Activated CD4-positive, alpha-beta T cell treated with anti-CD3 and anti-CD28 coated beads for 36 hours (primary cell): ENCODE data around the gene MALT1. TPM values are rescaled to one million over a fixed set of nuclear protein-coding genes. Genes with fewer than 3 reads are reported as not detected.
A peak's percentile ranks its signal among the peaks of the same experiment; 100 is the strongest.

ENCODE experiments used
- ATAC-seq: fragments of 200-7000 bp; cut with Tn5 transposase; one replicate; pipeline ENCODE4 v1.10.0; 2021; ENCODE audit warnings: mild to moderate bottlenecking, moderate library complexity
- CTCF ChIA-PET: fragments of 350-600 bp; sonication (Branson Sonifier 250); formaldehyde crosslinking; loops from one replicate; lab custom pipeline; 2021; ENCODE audit warnings: antibody characterized with exemption; lab: Charles Lee
- POLR2A ChIA-PET: fragments of 350-600 bp; sonication (Branson Sonifier 250); formaldehyde crosslinking; loops from one replicate; lab custom pipeline; 2021; ENCODE audit warnings: antibody characterized with exemption, inconsistent platforms; lab: Charles Lee
- DNase-seq: peaks from one replicate; pipeline ENCODE4 v3.0.0-alpha.2; 2020
- H3K27ac Mint-ChIP-seq: one replicate; pipeline ENCODE4 v1.8.0; 2021; ENCODE audit warnings: mixed read lengths
- H3K27me3 Mint-ChIP-seq: one replicate; pipeline ENCODE4 v1.8.0; 2021; ENCODE audit warnings: mixed read lengths
- H3K36me3 Mint-ChIP-seq: one replicate; pipeline ENCODE4 v1.8.0; 2021; ENCODE audit warnings: low read depth, mixed read lengths
- H3K4me1 Mint-ChIP-seq: one replicate; pipeline ENCODE4 v1.8.0; 2021; ENCODE audit warnings: mixed read lengths
- H3K4me3 Mint-ChIP-seq: one replicate; pipeline ENCODE4 v1.8.0; 2021; ENCODE audit warnings: mild to moderate bottlenecking, moderate library complexity, mixed read lengths
- H3K9me3 Mint-ChIP-seq: one replicate; pipeline ENCODE4 v1.8.0; 2021; ENCODE audit warnings: low read depth, mixed read lengths
- intact Hi-C, 2 experiments: fragments of 100-400 bp; cut with DNase I in 1 of 2; cut with micrococcal nuclease in 1 of 2; formaldehyde crosslinking; loops; one replicate each; pipeline versions ENCODE4 v1.14.2 to v1.15.1; 2022 to 2024; cut with DNase I, micrococcal nuclease
- total RNA-seq, 2 experiments: library from RNA; stranded (reverse); gene quantifications; one replicate each; pipeline ENCODE4 v1.2.3, GENCODE V29; 2021

Gene MALT1
- total RNA-seq, 2 experiments from 2014 or later, result 39.3 to 40.5 TPM

GRCh38 chr18:58758046-58758445 is 86.8 kb downstream of the MALT1 start:
- H3K27me3 Mint-ChIP-seq, result peaks cover 5% of the 10 kb centered on the region
- no peaks in the 10 kb centered on the region for H3K9me3 Mint-ChIP-seq
- intact Hi-C loops, result no loop called here
- CTCF ChIA-PET, result interaction anchor here (0.6 to 14.3 kb wide), 4 partner anchors 10 to 436 kb away, joined by 3 to 298 read pairs (median 3); no protein-coding TSS in a partner anchor
- H3K36me3 Mint-ChIP-seq, result no peaks in the 10 kb centered on the region
- POLR2A ChIA-PET, result interaction anchor here (0.8 kb wide), 1 partner anchor 251 kb away, joined by 3 read pairs; no protein-coding TSS in a partner anchor
- H3K4me3 Mint-ChIP-seq, result no peak overlapping the region
- no peak overlapping the region for H3K27ac Mint-ChIP-seq
- DNase-seq (no peak), ATAC-seq (no peak)
- peaks cover 31% of the 10 kb centered on the region for H3K4me1 Mint-ChIP-seq

- Mint-ChIP-seq H3K4me3 (no peak overlapping the region), H3K4me1 (peaks cover 32% of the 10 kb centered on the region), H3K36me3 (no peaks in the 10 kb centered on the region), H3K27ac (no peak overlapping the region), H3K9me3 (no peaks in the 10 kb centered on the region), H3K27me3 (peaks cover 5% of the 10 kb centered on the region)
- intact Hi-C loops, result no loop called here
- DNase-seq, result no peak
- ATAC-seq, result no peak
- POLR2A ChIA-PET, result interaction anchor here (0.8 kb wide), 1 partner anchor 251 kb away, joined by 3 read pairs; no protein-coding TSS in a partner anchor
- CTCF ChIA-PET, result interaction anchor here (0.6 to 14.3 kb wide), 3 partner anchors 13 to 437 kb away, joined by 3 to 298 read pairs (median 3); no protein-coding TSS in a partner anchor
These were observed 87.3 kb downstream of the MALT1 start for GRCh38 chr18:58758606-58759005.

GRCh38 chr18:58761241-58761969 is 90.1 kb downstream of the MALT1 start:
- no peak overlapping the region for H3K4me3 Mint-ChIP-seq
- H3K27ac Mint-ChIP-seq, result peak overlapping the region; percentile 2
- ChIA-PET POLR2A (no interaction called here), CTCF (interaction anchor here (0.5 to 14.3 kb wide), 3 partner anchors 192 to 359 kb away, joined by 3 to 298 read pairs (median 3); no protein-coding TSS in a partner anchor)
- intact Hi-C loops, result loop anchor here (5.0 kb wide), 3 partner anchors 89 to 154 kb away; partner anchors contain the start of gene MALT1 (in 2 of the 2)
- H3K36me3 Mint-ChIP-seq, result no peaks in the 10 kb centered on the region
- DNase-seq, result peak; percentile 27
- H3K27me3 Mint-ChIP-seq, result peaks cover 18% of the 10 kb centered on the region
- H3K9me3 Mint-ChIP-seq, result no peaks in the 10 kb centered on the region
- peaks cover 13% of the 10 kb centered on the region for H3K4me1 Mint-ChIP-seq
- peak; percentile 53 for ATAC-seq

- Mint-ChIP-seq H3K27me3 (peaks cover 25% of the 10 kb centered on the region), H3K27ac (no peak overlapping the region), H3K4me3 (no peak overlapping the region), H3K9me3 (no peaks in the 10 kb centered on the region), H3K4me1 (peaks cover 13% of the 10 kb centered on the region), H3K36me3 (no peaks in the 10 kb centered on the region)
- ChIA-PET CTCF (interaction anchor here (0.7 to 14.3 kb wide), 9 partner anchors 8 to 266 kb away, joined by 3 to 298 read pairs (median 9); no protein-coding TSS in a partner anchor), POLR2A (no interaction called here)
- ATAC-seq (no peak), DNase-seq (no peak)
- intact Hi-C loops, result loop anchor here (5.0 kb wide), 3 partner anchors 90 to 155 kb away; partner anchors contain the start of gene MALT1 (in 2 of the 2)
These were observed 90.9 kb downstream of the MALT1 start for GRCh38 chr18:58761970-58762780.

GRCh38 chr18:58762781-58763171 is 91.5 kb downstream of the MALT1 start:
- Mint-ChIP-seq H3K27me3 (peaks cover 26% of the 10 kb centered on the region), H3K36me3 (no peaks in the 10 kb centered on the region), H3K4me1 (peaks cover 13% of the 10 kb centered on the region), H3K4me3 (no peak overlapping the region), H3K27ac (no peak overlapping the region), H3K9me3 (no peaks in the 10 kb centered on the region)
- no peak for DNase-seq
- no peak for ATAC-seq
- POLR2A ChIA-PET, result no interaction called here
- intact Hi-C loops, result loop anchor here (5.0 kb wide), 3 partner anchors 90 to 155 kb away; partner anchors contain the start of gene MALT1 (in 2 of the 2)
- CTCF ChIA-PET, result interaction anchor here (0.7 to 14.3 kb wide), 18 partner anchors 8 to 364 kb away, joined by 3 to 298 read pairs (median 6); no protein-coding TSS in a partner anchor

GRCh38 chr18:58766164-58766563 is 94.9 kb downstream of the MALT1 start:
- no peaks in the 10 kb centered on the region for H3K36me3 Mint-ChIP-seq
- intact Hi-C loops, result no loop called here
- H3K9me3 Mint-ChIP-seq, result no peaks in the 10 kb centered on the region
- POLR2A ChIA-PET, result no interaction called here
- DNase-seq, result no peak
- peaks cover 14% of the 10 kb centered on the region for H3K4me1 Mint-ChIP-seq
- no peak overlapping the region for H3K27ac Mint-ChIP-seq
- CTCF ChIA-PET, result interaction anchor here (0.7 to 14.3 kb wide), 5 partner anchors 56 to 265 kb away, joined by 3 to 298 read pairs (median 3); no protein-coding TSS in a partner anchor
- peaks cover 30% of the 10 kb centered on the region for H3K27me3 Mint-ChIP-seq
- no peak for ATAC-seq
- no peak overlapping the region for H3K4me3 Mint-ChIP-seq

- POLR2A ChIA-PET, result no interaction called here
- peaks cover 29% of the 10 kb centered on the region for H3K27me3 Mint-ChIP-seq
- CTCF ChIA-PET, result interaction anchor here (0.7 to 14.3 kb wide), 7 partner anchors 25 to 266 kb away, joined by 3 to 298 read pairs (median 3); no protein-coding TSS in a partner anchor
These were observed 95.7 kb downstream of the MALT1 start for GRCh38 chr18:58766946-58767345.

GRCh38 chr18:58768293-58768974 is 97.2 kb downstream of the MALT1 start:
- ChIA-PET CTCF (interaction anchor here (0.6 to 14.3 kb wide), 47 partner anchors 9 to 729 kb away, joined by 3 to 298 read pairs (median 4); partner anchors contain the start of gene ZNF532), POLR2A (interaction anchor here (0.5 kb wide), 1 partner anchor 590 kb away, joined by 6 read pairs; no protein-coding TSS in a partner anchor)
- ATAC-seq (peak; percentile 97), DNase-seq (peak; percentile 88)
- peaks cover 34% of the 10 kb centered on the region for H3K27me3 Mint-ChIP-seq
- H3K4me1 Mint-ChIP-seq, result peaks cover 3% of the 10 kb centered on the region
- no peak overlapping the region for H3K27ac Mint-ChIP-seq
- intact Hi-C loops, result loop anchor here (1.0 kb wide), 2 partner anchors 289 to 302 kb away; no protein-coding TSS in a partner anchor
- peak overlapping the region; percentile 38 for H3K4me3 Mint-ChIP-seq
- no peaks in the 10 kb centered on the region for H3K36me3 Mint-ChIP-seq
- no peaks in the 10 kb centered on the region for H3K9me3 Mint-ChIP-seq

More at GRCh38 chr18:58766946-58767345, 95.7 kb downstream of the MALT1 start:
- intact Hi-C loops, result no loop called here
- no peak overlapping the region for H3K4me3 Mint-ChIP-seq
- H3K36me3 Mint-ChIP-seq, result no peaks in the 10 kb centered on the region
- ATAC-seq (no peak), DNase-seq (no peak)
- no peak overlapping the region for H3K27ac Mint-ChIP-seq
- no peaks in the 10 kb centered on the region for H3K9me3 Mint-ChIP-seq
- peaks cover 6% of the 10 kb centered on the region for H3K4me1 Mint-ChIP-seq

- H3K27ac Mint-ChIP-seq, result no peak overlapping the region
- CTCF ChIA-PET, result interaction anchor here (0.7 to 14.3 kb wide), 23 partner anchors 8 to 730 kb away, joined by 3 to 298 read pairs (median 4); no protein-coding TSS in a partner anchor
- no peaks in the 10 kb centered on the region for H3K9me3 Mint-ChIP-seq
- no peaks in the 10 kb centered on the region for H3K36me3 Mint-ChIP-seq
- H3K4me3 Mint-ChIP-seq, result no peak overlapping the region
- no peak for DNase-seq
- POLR2A ChIA-PET, result no interaction called here
- intact Hi-C loops, result no loop called here
- no peak for ATAC-seq
- peaks cover 3% of the 10 kb centered on the region for H3K4me1 Mint-ChIP-seq
- H3K27me3 Mint-ChIP-seq, result peaks cover 36% of the 10 kb centered on the region
These were observed 98.1 kb downstream of the MALT1 start for GRCh38 chr18:58769321-58769720.

GRCh38 chr18:58770601-58771000 is 99.3 kb downstream of the MALT1 start:
- Mint-ChIP-seq H3K9me3 (no peaks in the 10 kb centered on the region), H3K4me1 (peaks cover 3% of the 10 kb centered on the region), H3K27ac (no peak overlapping the region), H3K27me3 (peaks cover 28% of the 10 kb centered on the region), H3K36me3 (no peaks in the 10 kb centered on the region), H3K4me3 (no peak overlapping the region)
- ChIA-PET POLR2A (no interaction called here), CTCF (interaction anchor here (0.7 to 14.3 kb wide), 11 partner anchors 10 to 375 kb away, joined by 3 to 298 read pairs (median 3); no protein-coding TSS in a partner anchor)
- intact Hi-C loops, result no loop called here
- ATAC-seq, result no peak
- DNase-seq, result no peak
